CD4-positive, alpha-beta T cell treated with Interleukin-6 for 4 hours (primary cell): Measurements from ENCODE around the gene SUN5.
A peak's percentile ranks its signal among the peaks of the same experiment; 100 is the strongest.

Source experiments
- DNase-seq: peaks from one replicate; pipeline ENCODE4 v3.0.0-alpha.2; 2020; ENCODE audit warnings: mixed read lengths

SUN5 gene

DNA sequence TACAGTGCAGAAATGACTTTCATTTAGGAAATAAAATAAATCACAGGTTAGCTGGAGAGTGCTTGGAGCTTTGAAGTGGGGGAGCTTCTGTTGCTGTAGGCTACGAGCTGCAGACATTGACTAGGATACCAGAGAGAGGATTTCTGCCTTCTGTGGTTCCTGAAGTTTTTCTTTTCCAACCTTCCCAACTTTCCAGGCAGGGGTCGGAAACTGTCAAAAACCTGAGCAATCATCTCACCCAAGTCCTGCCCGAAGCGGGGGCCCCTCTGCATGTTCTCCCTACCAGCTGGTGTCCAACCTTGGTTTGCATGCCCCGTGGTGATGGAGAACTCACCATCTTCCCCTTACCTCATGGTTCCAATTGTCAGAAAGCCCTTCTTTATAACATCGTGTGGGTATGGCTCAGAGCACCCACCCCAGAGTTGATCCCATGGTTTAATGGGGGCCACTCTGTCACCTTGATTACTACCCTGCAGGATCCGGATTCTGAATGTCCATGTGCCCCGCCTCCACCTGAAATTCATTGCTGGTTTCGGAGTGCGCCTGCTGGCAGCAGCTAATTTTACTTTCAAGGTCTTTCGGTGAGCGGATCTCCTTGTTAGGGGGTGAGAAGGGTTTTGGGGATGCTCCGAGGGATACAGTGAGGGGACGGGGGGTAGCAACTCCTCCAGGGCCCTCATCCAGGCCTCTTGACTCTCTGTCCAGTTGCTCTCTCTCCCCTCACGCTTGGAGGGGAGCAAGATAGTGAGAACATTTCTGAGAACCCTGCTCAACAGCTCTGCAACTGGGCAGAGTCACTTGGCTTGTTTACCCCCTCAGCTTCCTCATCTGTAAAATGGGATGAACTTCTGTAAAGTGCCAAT, 8.3 kb upstream of the SUN5 start:
- no peak for DNase-seq

GRCh38 chr20:33010674-33011449, 6.6 kb upstream of the SUN5 start:
- no peak for DNase-seq

GRCh38 chr20:33010133-33010504, 5.9 kb upstream of the SUN5 start:
- no peak for DNase-seq

- no peak for DNase-seq
Observed at GRCh38 chr20:33009214-33010132, 5.2 kb upstream of the SUN5 start.

DNA sequence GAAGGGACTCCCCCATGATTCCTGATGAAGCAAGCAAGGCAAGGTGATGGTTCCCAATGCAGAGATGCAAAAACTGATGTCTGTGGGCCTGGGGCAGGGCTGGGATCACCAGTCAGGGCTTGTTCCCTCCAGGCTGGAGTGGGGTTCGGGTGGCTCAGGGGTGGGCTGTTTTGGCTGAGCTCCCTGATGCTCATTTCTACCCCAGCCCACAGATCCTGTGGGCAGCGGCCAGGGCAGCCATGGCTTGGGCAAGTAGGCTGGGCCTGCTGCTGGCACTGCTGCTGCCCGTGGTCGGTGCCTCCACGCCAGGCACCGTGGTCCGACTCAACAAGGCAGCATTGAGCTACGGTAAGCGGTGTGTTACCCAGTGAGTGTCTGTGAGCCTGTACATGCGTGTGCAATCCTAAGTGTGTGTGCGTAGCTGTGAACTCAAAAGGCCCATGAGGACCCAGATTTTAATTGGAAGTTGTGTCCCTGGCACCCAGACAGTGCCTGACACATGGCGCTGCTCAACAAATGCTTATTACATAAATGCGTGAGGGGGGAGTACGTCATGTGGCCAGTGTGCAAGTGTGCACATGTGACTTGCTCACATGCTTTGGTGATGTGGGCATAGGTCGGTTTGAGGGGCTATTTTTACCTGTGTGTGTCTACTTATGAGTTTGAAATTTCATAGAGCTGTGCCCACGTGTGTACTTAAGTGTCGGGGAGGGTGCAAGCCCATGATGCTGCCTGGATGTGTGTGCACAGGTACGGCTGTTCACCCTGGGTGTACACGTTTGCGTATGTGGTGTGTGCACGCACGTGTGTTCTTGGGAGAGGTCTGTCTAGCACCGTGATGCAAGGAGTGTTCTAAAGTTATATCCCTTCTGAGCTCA, 4.3 kb upstream of the SUN5 start:
- no peak for DNase-seq

DNA sequence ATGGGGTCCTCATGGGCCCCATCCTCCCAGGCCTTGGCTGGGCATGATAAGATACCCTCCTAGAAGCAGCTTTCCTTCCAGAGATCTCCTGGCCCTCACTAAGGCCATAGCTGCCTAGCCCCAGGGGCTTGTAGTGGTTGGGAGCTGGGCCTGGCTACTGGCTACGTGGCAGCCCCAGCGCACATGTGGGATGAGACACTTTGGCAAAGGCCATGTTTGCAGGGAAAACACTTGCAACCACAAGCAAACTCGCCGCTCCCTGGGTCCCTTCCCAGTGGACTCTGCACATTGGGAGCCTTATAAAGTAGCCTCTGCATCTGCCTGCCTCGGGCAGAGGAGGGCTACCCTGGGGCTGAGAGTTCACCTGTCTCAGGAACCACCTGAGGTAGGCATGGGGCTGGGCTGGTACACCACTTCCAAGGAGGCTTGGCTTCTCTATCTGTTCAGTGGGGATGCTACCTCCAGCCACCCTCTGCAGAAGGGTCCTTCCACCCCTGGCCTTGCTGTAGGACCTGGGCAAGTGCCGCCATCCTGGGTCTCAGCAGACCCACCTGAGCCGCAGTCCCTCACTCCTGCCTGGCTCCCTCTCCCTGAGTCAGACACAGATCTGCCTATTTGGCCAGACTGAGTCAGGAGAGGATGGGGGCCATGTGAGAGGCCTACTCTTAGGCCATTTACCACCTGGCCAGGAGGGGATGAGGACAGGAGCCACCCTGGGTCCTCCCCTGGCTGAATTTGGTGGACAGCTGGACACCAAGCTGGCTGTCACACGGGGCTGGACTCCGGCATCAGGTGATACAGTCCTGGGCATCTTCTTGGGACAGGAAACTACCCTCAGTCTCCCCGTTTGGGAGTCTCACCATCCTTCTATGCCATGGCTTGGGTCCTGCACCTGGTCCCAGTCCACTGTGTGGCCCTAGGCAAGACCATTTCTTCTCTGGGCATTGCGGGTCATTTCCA, 3.4 kb upstream of the SUN5 start, which contains the start of gene BPIFB2:
BPIFB2 (plus strand) TSS at position 329 of the 960 bp plus-strand sequence. CDS start 871 bp downstream, outside the sequence.
- no peak for DNase-seq

DNA sequence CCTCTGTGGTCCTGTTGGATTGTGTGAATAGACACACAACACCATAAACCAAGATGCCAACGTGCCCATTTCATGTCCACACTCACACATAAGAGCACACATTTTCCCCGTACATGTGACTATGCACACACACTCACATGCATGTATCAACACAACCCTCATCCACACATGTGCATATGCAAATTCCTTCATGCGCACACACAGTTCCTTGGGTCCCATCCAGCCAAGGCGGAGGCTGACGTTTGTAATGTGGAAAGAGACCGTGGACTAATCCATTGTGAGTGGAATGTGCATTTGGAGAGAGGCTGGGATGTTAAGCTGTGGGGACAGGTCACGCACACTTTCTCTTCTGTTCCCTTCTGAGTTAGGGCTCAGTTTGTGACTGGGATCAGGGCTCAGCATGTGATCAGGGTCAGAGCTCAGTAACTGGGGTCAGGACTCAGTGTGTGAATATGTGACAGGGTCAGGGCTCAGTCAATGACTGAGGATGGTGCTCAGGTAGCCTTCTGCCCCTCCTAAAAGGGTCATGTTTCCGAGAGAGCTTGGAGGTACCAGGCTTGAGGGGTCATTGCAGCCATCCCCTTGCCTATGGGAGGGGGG, 2.6 kb upstream of the SUN5 start:
- no peak for DNase-seq

DNA sequence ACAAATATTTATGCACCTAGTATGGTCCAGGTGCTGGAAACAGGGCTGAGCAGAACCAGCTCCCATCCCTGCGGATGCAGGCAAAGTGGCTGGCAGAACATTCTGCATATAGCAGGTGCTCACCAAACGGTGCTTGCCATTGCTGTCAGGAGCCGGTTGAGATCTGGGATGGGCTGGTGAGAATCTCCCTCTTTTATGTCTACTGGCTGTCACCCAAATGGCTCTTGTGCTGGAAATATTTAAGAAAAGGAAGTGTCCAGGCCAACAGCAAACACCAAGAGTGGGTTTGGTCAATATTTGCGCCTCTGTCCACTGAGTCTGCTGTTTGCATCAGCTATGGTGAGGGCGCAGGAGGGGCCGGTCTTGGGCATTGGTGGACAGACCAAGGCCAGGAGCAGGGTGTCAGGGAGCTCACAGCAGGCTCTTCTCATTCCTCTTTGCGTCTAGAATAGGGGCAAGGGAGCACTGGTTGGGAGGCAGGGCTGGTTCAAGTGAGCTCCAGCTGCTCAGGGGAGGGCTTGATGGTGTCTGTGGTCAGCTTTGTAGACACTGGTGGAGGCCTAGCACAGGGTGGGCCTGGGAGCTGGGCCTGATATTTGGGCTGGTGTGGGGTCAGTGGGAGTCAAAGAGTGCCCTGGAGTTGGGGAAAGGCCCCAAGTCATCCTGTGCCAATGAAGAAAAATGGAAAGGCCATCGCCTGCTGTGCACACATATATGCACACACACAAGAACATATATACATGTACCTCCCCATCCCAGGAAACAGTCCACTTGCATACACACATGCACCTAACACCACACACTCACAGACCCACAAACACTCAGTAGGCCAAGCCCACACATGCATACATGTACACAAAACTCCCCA, 1.9 kb upstream of the SUN5 start:
- no peak for DNase-seq

GRCh38 chr20:33005132-33005566, 916 bp upstream of the SUN5 start:
- peak; percentile 56 for DNase-seq

GRCh38 chr20:33002087-33002808, 2.0 kb downstream of the SUN5 start:
- DNase-seq, result no peak

DNA sequence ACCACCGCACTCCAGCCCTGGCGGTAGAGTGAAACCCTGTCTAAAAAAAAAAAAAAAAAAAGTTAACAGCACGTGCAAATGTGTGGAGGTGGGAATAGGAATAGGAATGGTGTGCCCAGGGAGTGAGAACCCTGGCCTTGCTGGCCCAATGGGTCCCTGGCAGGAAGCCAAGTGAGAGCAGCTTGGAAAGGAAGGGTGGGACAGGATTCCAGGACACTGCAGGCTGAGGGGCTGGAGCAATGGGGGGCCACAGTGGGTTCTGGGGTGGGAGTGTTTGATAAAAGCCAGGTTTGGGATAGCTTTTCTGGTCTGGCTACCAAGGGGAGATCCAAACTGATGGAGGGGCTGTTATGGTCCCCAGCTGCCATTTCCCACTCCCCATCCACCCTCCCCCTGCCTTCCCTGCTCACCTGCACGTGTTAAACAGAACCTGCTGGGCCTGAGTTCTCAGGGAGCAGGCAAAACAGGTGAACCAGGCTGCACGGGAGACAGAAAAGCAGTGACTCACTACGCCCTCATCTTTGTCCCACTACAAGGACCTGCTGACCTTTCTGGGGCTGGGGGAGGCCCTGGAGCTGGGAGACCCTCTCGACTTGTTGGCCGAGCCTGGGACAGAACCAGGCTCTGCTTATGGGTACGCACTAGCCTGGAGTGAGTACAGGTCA, 3.3 kb downstream of the SUN5 start:
- no peak for DNase-seq

DNA sequence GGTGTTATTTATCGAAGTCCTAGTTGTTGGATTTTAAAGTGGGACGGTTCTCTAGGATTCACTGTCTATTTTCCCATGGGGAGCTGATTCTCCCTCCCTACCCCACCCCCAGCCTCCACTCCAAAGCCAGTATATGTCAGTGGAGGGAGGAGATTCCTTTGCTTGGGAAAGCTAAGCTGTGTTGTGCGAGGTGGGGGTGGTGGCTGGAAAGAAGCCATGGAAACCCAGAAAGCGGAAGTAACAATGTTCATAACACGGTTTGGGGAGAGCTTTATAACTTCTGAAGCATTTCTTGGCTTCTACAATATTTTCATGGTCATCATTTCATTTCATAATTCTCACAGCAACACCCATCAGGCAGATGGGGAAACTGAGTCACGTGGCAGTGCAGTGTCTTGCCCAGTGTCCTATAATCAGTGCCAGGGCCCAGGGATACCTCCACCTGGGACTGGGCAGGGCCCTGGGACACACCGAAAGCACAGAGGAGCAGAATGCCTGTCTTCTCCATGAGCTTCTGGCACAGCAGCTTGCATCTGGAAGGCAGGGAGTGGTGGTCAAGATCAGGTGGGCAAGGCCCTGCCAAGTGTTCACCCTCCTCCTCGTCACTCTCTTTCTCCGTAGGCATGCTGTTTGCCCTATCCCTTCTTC, 4.5 kb downstream of the SUN5 start:
- DNase-seq, result no peak

- DNase-seq, result no peak
Observed at GRCh38 chr20:32997431-32997830, 6.8 kb downstream of the SUN5 start.

DNA sequence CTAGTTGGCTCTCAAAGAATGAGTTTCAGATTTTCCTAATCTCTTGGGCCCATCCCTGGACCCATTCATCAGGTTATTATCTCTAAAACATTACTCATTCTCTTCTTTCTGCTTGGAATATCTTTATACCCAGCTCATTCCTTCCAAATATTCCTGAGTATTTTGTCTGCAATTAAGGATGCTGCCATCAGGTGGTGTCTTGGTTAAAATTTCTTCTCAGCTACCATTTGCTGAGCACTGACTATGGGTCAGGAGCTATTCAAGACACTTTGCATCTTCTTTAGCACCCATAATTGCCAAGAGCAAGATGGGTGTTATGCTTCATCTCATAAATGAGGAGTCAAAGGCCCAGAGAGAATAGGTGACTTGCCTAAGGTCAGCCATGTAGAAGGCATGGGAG, 8.4 kb downstream of the SUN5 start:
- no peak for DNase-seq

DNA sequence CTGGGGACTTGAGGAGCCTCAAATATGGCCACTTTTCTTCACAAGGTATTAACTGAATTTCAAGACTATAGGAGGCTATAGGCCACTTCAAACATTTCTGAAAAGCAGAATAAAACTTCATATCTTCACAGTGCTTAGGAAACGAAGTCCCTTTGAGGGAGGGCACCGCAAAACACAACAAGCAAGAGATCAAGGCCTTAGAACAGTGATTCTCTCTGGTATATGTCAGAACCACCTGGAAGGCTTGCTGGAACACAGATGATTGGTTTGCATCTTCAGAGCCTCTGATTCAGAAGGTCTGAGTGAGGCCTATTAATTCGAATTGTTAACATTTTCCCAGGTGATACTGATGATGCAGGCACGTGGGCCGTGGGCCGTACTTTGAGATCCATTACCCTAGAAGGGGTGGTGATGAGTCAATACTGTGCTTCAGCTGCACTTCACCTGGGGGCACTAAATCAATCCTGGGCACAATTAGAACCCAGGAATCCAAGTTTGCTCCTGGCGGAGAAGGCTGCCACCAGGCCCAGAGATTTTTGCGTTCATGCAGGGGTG, 10.7 kb downstream of the SUN5 start:
- peak; percentile 33 for DNase-seq

DNA sequence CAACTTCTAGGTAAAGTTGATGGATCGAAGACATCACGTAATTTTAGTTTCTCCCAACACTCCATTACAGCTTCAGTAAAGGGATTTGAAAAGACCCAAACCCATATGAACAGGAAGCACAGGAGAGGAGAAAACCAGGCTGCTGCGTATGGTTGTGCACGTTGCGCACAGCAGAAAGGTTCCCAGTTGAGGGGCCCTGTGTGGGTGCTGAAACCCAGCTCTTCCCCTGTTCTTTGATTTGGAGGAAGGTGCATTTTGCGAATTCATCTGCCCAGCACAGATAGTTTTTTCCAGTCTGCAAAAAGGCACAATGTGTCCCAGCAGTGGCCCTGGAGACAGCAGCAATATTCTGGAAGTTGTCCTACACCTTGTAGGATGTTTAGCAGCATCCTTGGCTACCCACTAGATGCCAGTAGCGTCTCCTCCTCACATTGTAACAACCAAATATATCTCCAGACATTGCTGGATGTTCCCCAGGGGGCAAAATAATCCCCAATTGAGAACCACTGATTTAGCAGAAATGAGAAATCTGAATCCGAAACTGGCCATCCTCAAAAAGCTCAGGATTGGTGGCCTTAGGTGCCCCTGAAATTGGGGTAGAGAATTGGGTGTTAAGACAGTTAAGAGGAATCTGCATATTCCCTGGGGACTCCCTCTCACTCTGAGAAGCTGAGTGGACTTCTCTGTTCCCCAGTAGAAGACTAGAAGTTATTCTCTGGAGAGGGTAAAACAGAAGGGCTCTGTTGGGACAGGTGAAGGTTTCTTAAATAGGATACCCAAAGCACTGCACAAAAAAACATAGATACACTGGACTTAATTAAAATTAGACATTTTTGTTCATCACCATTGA, 12.2 kb downstream of the SUN5 start:
- peak; percentile 23 for DNase-seq
